Measurements from ENCODE around the gene HSPA4L.

- no peak for TF ChIP-seq POLR2AphosphoS5 (IDR thresholded peaks at IDR 0.05; ENCODE audit: low read depth, low read length)
- no peak for TF ChIP-seq TAF1 (IDR thresholded peaks at IDR 0.05; ENCODE audit: borderline replicate concordance, insufficient read depth, low read length)
Measured at GRCh38 chr4:127870688-127871087, 88.6 kb downstream of the HSPA4L start.
